ENCODE results near the gene GJA3. TPM values are rescaled to one million over a fixed set of nuclear protein-coding genes. Genes with fewer than 3 reads are reported as not detected.

Gene GJA3
- total RNA-seq, 4 donors from 2014 or later: not detected

- no peaks in the 10 kb centered on the region for H3K9me3 ChIP-seq
- no peak for TF ChIP-seq POLR2A (IDR thresholded peaks at IDR 0.05; ENCODE audit: low read depth)
- TF ChIP-seq CTCF (IDR thresholded peaks at IDR 0.05): no peak
- TF ChIP-seq POLR2AphosphoS5 (IDR thresholded peaks at IDR 0.05): no peak
- TF ChIP-seq EP300 (IDR thresholded peaks at IDR 0.05): no peak
- no CpG with 5 or more reads among the region's 1 CpG for WGBS
- H3K27ac ChIP-seq (replicated peaks in 1 of 4): no peak overlapping the region
- intact Hi-C loops (cut with DNase I): no loop called here
- H3K4me1 ChIP-seq: peaks cover 9 to 21% (median 12%) of the 10 kb centered on the region in 4 donors
- DNase-seq (ENCODE audit: extremely low spot score): no peak
- H3K4me3 ChIP-seq: no peak overlapping the region
- peaks cover 0 to 84% (median 15%) of the 10 kb centered on the region in 4 donors for H3K27me3 ChIP-seq
- H3K36me3 ChIP-seq: no peaks in the 10 kb centered on the region
These were observed 14.5 kb downstream of the GJA3 start for GRCh38 chr13:20146381-20146780.

- DNase-seq (ENCODE audit: extremely low spot score): no peak
- TF ChIP-seq POLR2AphosphoS5 (IDR thresholded peaks at IDR 0.05) (no peak), CTCF (IDR thresholded peaks at IDR 0.05) (no peak), POLR2A (IDR thresholded peaks at IDR 0.05; ENCODE audit: low read depth) (no peak), EP300 (IDR thresholded peaks at IDR 0.05) (no peak)
- H3K4me1 ChIP-seq: peaks cover 9 to 16% (median 12%) of the 10 kb centered on the region in 4 donors
- peaks cover 0 to 81% (median 16%) of the 10 kb centered on the region in 4 donors for H3K27me3 ChIP-seq
- intact Hi-C loops (cut with DNase I): no loop called here
- no peaks in the 10 kb centered on the region for H3K36me3 ChIP-seq
- no peak overlapping the region for H3K27ac ChIP-seq (replicated peaks in 1 of 4)
- WGBS: 81% methylated on average over 7 of the region's 7 CpGs
- H3K9me3 ChIP-seq: no peaks in the 10 kb centered on the region
- no peak overlapping the region for H3K4me3 ChIP-seq
These were observed 15.3 kb downstream of the GJA3 start for GRCh38 chr13:20145521-20145920.

GRCh38 chr13:20144141-20144850, 16.6 kb downstream of the GJA3 start:
- 83% methylated on average over 9 of the region's 12 CpGs for WGBS
- intact Hi-C loops (cut with DNase I): no loop called here

GRCh38 chr13:20142927-20143480, 17.8 kb downstream of the GJA3 start:
- peaks cover 9 to 16% (median 12%) of the 10 kb centered on the region in 4 donors for H3K4me1 ChIP-seq
- WGBS: 90% methylated on average over 19 of the region's 30 CpGs
- intact Hi-C loops (cut with DNase I): no loop called here
- H3K27me3 ChIP-seq: peaks cover 0 to 74% (median 16%) of the 10 kb centered on the region in 4 donors
- H3K9me3 ChIP-seq: no peaks in the 10 kb centered on the region
- no peaks in the 10 kb centered on the region for H3K36me3 ChIP-seq
- H3K4me3 ChIP-seq: no peak overlapping the region
- TF ChIP-seq EP300 (IDR thresholded peaks at IDR 0.05) (no peak), CTCF (IDR thresholded peaks at IDR 0.05) (no peak), POLR2AphosphoS5 (IDR thresholded peaks at IDR 0.05) (no peak), POLR2A (IDR thresholded peaks at IDR 0.05; ENCODE audit: low read depth) (no peak)
- no peak overlapping the region for H3K27ac ChIP-seq (replicated peaks in 1 of 4)
- DNase-seq (ENCODE audit: extremely low spot score): no peak

More at GRCh38 chr13:20144141-20144850, 16.6 kb downstream of the GJA3 start:
- no peak overlapping the region for H3K27ac ChIP-seq (replicated peaks in 1 of 4)
- TF ChIP-seq EP300 (IDR thresholded peaks at IDR 0.05): no peak
- TF ChIP-seq POLR2A (IDR thresholded peaks at IDR 0.05; ENCODE audit: low read depth): no peak
- TF ChIP-seq POLR2AphosphoS5 (IDR thresholded peaks at IDR 0.05): no peak
- TF ChIP-seq CTCF (IDR thresholded peaks at IDR 0.05): no peak
- H3K4me3 ChIP-seq: no peak overlapping the region
- H3K9me3 ChIP-seq: no peaks in the 10 kb centered on the region
- DNase-seq (ENCODE audit: extremely low spot score): no peak
- peaks cover 9 to 16% (median 12%) of the 10 kb centered on the region in 4 donors for H3K4me1 ChIP-seq
- peaks cover 0 to 73% (median 16%) of the 10 kb centered on the region in 4 donors for H3K27me3 ChIP-seq
- no peaks in the 10 kb centered on the region for H3K36me3 ChIP-seq
